ENCODE results near the gene MIER2. TPM values are rescaled to one million over a fixed set of nuclear protein-coding genes. Genes with fewer than 3 reads are reported as not detected.
"Not testable (repeated sequence)": the region's sequence is repeated elsewhere in the genome, so short reads cannot be mapped to it uniquely, and the experiment has no call there.

Gene MIER2
- polyA plus RNA-seq, 1 of the 3 experiments (the other 2 are of a cell fraction), result 15.9 TPM

GRCh38 chr19:383922-384798, 39.6 kb upstream of the MIER2 start (continued):
- no peak for TF ChIP-seq SIN3A (IDR thresholded peaks at IDR 0.05; ENCODE audit: borderline replicate concordance, low read depth, low read length)
- peak; percentile 66 for TF ChIP-seq RAD21 (IDR thresholded peaks at IDR 0.05; ENCODE audit: low read length)

- Histone ChIP-seq H3K79me2 (ENCODE audit: insufficient read depth) (no peaks in the 10 kb centered on the region), H3K27me3 (ENCODE audit: insufficient read depth) (no peaks in the 10 kb centered on the region), H3K4me3 (ENCODE audit: low read depth in 2 of 2, low read length in 1 of 2) (no peak overlapping the region), H3K9me3 (no peaks in the 10 kb centered on the region), H2AFZ (ENCODE audit: low read depth) (no peak overlapping the region), H3K9me2 (no peaks in the 10 kb centered on the region), H4K20me1 (ENCODE audit: insufficient read depth) (no peaks in the 10 kb centered on the region), H3K9ac (no peak overlapping the region), H3K4me1 (ENCODE audit: control insufficient read depth in 1 of 2, insufficient read depth in 2 of 2, low read depth in 1 of 2, low read length in 1 of 2) (no peaks in the 10 kb centered on the region), H3K36me3 (replicated peaks in 1 of 2; ENCODE audit: control insufficient read depth in 1 of 2, insufficient read depth in 2 of 2, low read length in 1 of 2) (no peaks in the 10 kb centered on the region), H3K4me2 (no peak overlapping the region), H3K27ac (ENCODE audit: low read depth in 2 of 2, low read length in 1 of 2) (no peak overlapping the region), H3F3A (replicated peaks; ENCODE audit: insufficient read depth) (no peaks in the 10 kb centered on the region)
- no peak for TF ChIP-seq RAD21 (IDR thresholded peaks at IDR 0.05; ENCODE audit: low read length)
- TF ChIP-seq NRF1 (IDR thresholded peaks at IDR 0.05; ENCODE audit: low read depth, low read length), result no peak
- TF ChIP-seq MXI1 (IDR thresholded peaks at IDR 0.05; ENCODE audit: low read depth, low read length), result no peak
- TF ChIP-seq IRF3 (IDR thresholded peaks at IDR 0.05; ENCODE audit: low read depth, low read length), result no peak
- no peak for TF ChIP-seq GATA2 (CRISPR knock-in tag; IDR thresholded peaks at IDR 0.05)
- no peak for TF ChIP-seq TAF1 (IDR thresholded peaks at IDR 0.05; ENCODE audit: borderline replicate concordance, low read depth, low read length)
- no peak for TF ChIP-seq JUND (IDR thresholded peaks at IDR 0.05)
- TF ChIP-seq MAX (IDR thresholded peaks at IDR 0.05; ENCODE audit: low read depth), result no peak
- no peak for TF ChIP-seq EZH2phosphoT487 (IDR thresholded peaks at IDR 0.05; ENCODE audit: borderline replicate concordance, low read depth)
- ChIA-PET CTCF (interaction anchor here (1.2 to 3.1 kb wide), 6 partner anchors 9 to 123 kb away, joined by 3 to 33 read pairs (median 6); partner anchors contain the start of gene TPGS1), POLR2A (no interaction called here)
- WGBS (ENCODE audit: low lambda C conversion rate), result 64% methylated on average over 17 of the region's 19 CpGs
- DNase-seq, result no peak
Observed at GRCh38 chr19:383040-383439, 38.4 kb upstream of the MIER2 start.

GRCh38 chr19:382578-382977, 38.0 kb upstream of the MIER2 start:
- not testable (repeated sequence) for H3F3A ChIP-seq (replicated peaks; ENCODE audit: insufficient read depth)
- 34% methylated on average over 9 of the region's 9 CpGs for WGBS (ENCODE audit: low lambda C conversion rate)

GRCh38 chr19:381901-382300, 37.3 kb upstream of the MIER2 start:
- H4K20me1 ChIP-seq (ENCODE audit: insufficient read depth); H3K9me2 ChIP-seq; H3K4me2 ChIP-seq; H3K36me3 ChIP-seq (replicated peaks in 1 of 2; ENCODE audit: control insufficient read depth in 1 of 2, insufficient read depth in 2 of 2, low read length in 1 of 2); H3K9me3 ChIP-seq; H3K4me3 ChIP-seq (ENCODE audit: low read depth in 2 of 2, low read length in 1 of 2); H3K79me2 ChIP-seq (ENCODE audit: insufficient read depth); H3K9ac ChIP-seq; H3K27me3 ChIP-seq (ENCODE audit: insufficient read depth); POLR2A ChIA-PET; H2AFZ ChIP-seq (ENCODE audit: low read depth); H3K27ac ChIP-seq (ENCODE audit: low read depth in 2 of 2, low read length in 1 of 2); H3F3A ChIP-seq (replicated peaks; ENCODE audit: insufficient read depth); DNase-seq; H3K4me1 ChIP-seq (ENCODE audit: control insufficient read depth in 1 of 2, insufficient read depth in 2 of 2, low read depth in 1 of 2, low read length in 1 of 2): not testable (repeated sequence)
- CTCF ChIA-PET, result interaction anchor here (0.7 to 3.1 kb wide), 2 partner anchors 10 to 124 kb away, joined by 3 to 33 read pairs; partner anchors contain the start of gene TPGS1
- WGBS (ENCODE audit: low lambda C conversion rate), result 13% methylated on average over 11 of the region's 11 CpGs

More at GRCh38 chr19:382578-382977, 38.0 kb upstream of the MIER2 start:
- POLR2A ChIA-PET; H3K27ac ChIP-seq (ENCODE audit: low read depth in 2 of 2, low read length in 1 of 2); H3K4me2 ChIP-seq; H3K9ac ChIP-seq; H3K9me3 ChIP-seq; H4K20me1 ChIP-seq (ENCODE audit: insufficient read depth); DNase-seq; H3K79me2 ChIP-seq (ENCODE audit: insufficient read depth); H3K4me1 ChIP-seq (ENCODE audit: control insufficient read depth in 1 of 2, insufficient read depth in 2 of 2, low read depth in 1 of 2, low read length in 1 of 2); H2AFZ ChIP-seq (ENCODE audit: low read depth); H3K27me3 ChIP-seq (ENCODE audit: insufficient read depth); H3K9me2 ChIP-seq; H3K4me3 ChIP-seq (ENCODE audit: low read depth in 2 of 2, low read length in 1 of 2); H3K36me3 ChIP-seq (replicated peaks in 1 of 2; ENCODE audit: control insufficient read depth in 1 of 2, insufficient read depth in 2 of 2, low read length in 1 of 2): not testable (repeated sequence)
- CTCF ChIA-PET, result interaction anchor here (0.7 to 3.1 kb wide), 2 partner anchors 10 to 124 kb away, joined by 3 to 33 read pairs; partner anchors contain the start of gene TPGS1

GRCh38 chr19:380618-381219, 36.1 kb upstream of the MIER2 start:
- H3K4me1 ChIP-seq (ENCODE audit: control insufficient read depth in 1 of 2, insufficient read depth in 2 of 2, low read depth in 1 of 2, low read length in 1 of 2); H3K27ac ChIP-seq (ENCODE audit: low read depth in 2 of 2, low read length in 1 of 2); CTCF ChIA-PET; DNase-seq; H2AFZ ChIP-seq (ENCODE audit: low read depth); H3F3A ChIP-seq (replicated peaks; ENCODE audit: insufficient read depth); H3K9ac ChIP-seq; H3K9me3 ChIP-seq; H3K27me3 ChIP-seq (ENCODE audit: insufficient read depth); H3K79me2 ChIP-seq (ENCODE audit: insufficient read depth); H3K9me2 ChIP-seq; H4K20me1 ChIP-seq (ENCODE audit: insufficient read depth); H3K4me3 ChIP-seq (ENCODE audit: low read depth in 2 of 2, low read length in 1 of 2); H3K36me3 ChIP-seq (replicated peaks in 1 of 2; ENCODE audit: control insufficient read depth in 1 of 2, insufficient read depth in 2 of 2, low read length in 1 of 2); H3K4me2 ChIP-seq: not testable (repeated sequence)
- 29% methylated on average over 17 of the region's 17 CpGs for whole genome bisulfite sequencing (ENCODE audit: low lambda C conversion rate)
- POLR2A ChIA-PET, result interaction anchor here (0.7 kb wide), 1 partner anchor 102 kb away, joined by 3 read pairs; no protein-coding TSS in a partner anchor
